ENCODE data around the gene NXNL1. TPM values are rescaled to one million over a fixed set of nuclear protein-coding genes. Genes with fewer than 3 reads are reported as not detected.

The NXNL1 gene
- total RNA-seq, 1 donor from 2014 or later, result not detected

- FAIRE-seq (peak; percentile 50), DNase-seq (ENCODE audit: low read depth) (no peak)
- Histone ChIP-seq H3K27me3 (ENCODE audit: control insufficient read depth, insufficient read depth, low read length) (no peaks in the 10 kb centered on the region), H3K4me3 (ENCODE audit: low read depth, low read length) (peak overlapping the region; percentile 84), H3K36me3 (ENCODE audit: control insufficient read depth, insufficient read depth, low read length) (no peaks in the 10 kb centered on the region)
- TF ChIP-seq CTCF (IDR thresholded peaks at IDR 0.05; ENCODE audit: insufficient read depth, low read length, severe bottlenecking), result no peak
Observed at GRCh38 chr19:17471410-17472125, 10.8 kb upstream of the NXNL1 start.

GRCh38 chr19:17470068-17470841 lies 9.5 kb upstream of the NXNL1 start, which contains the start of gene SLC27A1:
SLC27A1 (plus strand) TSS chr19:17470524; CDS start chr19:17470541, 17 bp downstream.
- no peak for TF ChIP-seq CTCF (IDR thresholded peaks at IDR 0.05; ENCODE audit: insufficient read depth, low read length, severe bottlenecking)
- peak within 1 kb of the TSS; percentile 84 for H3K4me3 ChIP-seq (ENCODE audit: low read depth, low read length)
- H3K36me3 ChIP-seq (ENCODE audit: control insufficient read depth, insufficient read depth, low read length), result no peaks in the 10 kb centered on the region
- H3K27me3 ChIP-seq (ENCODE audit: control insufficient read depth, insufficient read depth, low read length), result no peaks in the 10 kb centered on the region
- FAIRE-seq (peak; percentile 52), DNase-seq (ENCODE audit: low read depth) (peak; percentile 94)

GRCh38 chr19:17469481-17470067 lies 8.8 kb upstream of the NXNL1 start:
- FAIRE-seq, result no peak
- TF ChIP-seq CTCF (IDR thresholded peaks at IDR 0.05; ENCODE audit: insufficient read depth, low read length, severe bottlenecking), result no peak

GRCh38 chr19:17469092-17469480 lies 8.4 kb upstream of the NXNL1 start:
- Histone ChIP-seq H3K27me3 (ENCODE audit: control insufficient read depth, insufficient read depth, low read length) (no peaks in the 10 kb centered on the region), H3K36me3 (ENCODE audit: control insufficient read depth, insufficient read depth, low read length) (no peaks in the 10 kb centered on the region), H3K4me3 (ENCODE audit: low read depth, low read length) (peak overlapping the region; percentile 84)
- FAIRE-seq, result no peak
- no peak for TF ChIP-seq CTCF (IDR thresholded peaks at IDR 0.05; ENCODE audit: insufficient read depth, low read length, severe bottlenecking)
- DNase-seq (ENCODE audit: low read depth), result no peak

More at GRCh38 chr19:17469481-17470067, 8.8 kb upstream of the NXNL1 start:
- Histone ChIP-seq H3K36me3 (ENCODE audit: control insufficient read depth, insufficient read depth, low read length) (no peaks in the 10 kb centered on the region), H3K27me3 (ENCODE audit: control insufficient read depth, insufficient read depth, low read length) (no peaks in the 10 kb centered on the region), H3K4me3 (ENCODE audit: low read depth, low read length) (peak overlapping the region; percentile 84)
- peak; percentile 87 for DNase-seq (ENCODE audit: low read depth)

- H3K27me3 ChIP-seq (ENCODE audit: control insufficient read depth, insufficient read depth, low read length), result no peaks in the 10 kb centered on the region
- no peak for FAIRE-seq
- H3K4me3 ChIP-seq (ENCODE audit: low read depth, low read length), result peak overlapping the region; percentile 84
- DNase-seq (ENCODE audit: low read depth), result no peak
- no peak for TF ChIP-seq CTCF (IDR thresholded peaks at IDR 0.05; ENCODE audit: insufficient read depth, low read length, severe bottlenecking)
- H3K36me3 ChIP-seq (ENCODE audit: control insufficient read depth, insufficient read depth, low read length), result no peaks in the 10 kb centered on the region
Observed at GRCh38 chr19:17468302-17469091, 7.8 kb upstream of the NXNL1 start.

All from bronchial epithelial cell (primary cell).